Testis (tissue), 2 donors: ENCODE data around the gene ELL2.

Experiments used
- POLR2A ChIP-seq: fragments of 450-650 bp; IDR thresholded peaks from one replicate; pipeline ENCODE4 v1.6.1; 2017; ENCODE audit warnings: antibody characterized with exemption, mild to moderate bottlenecking, moderate library complexity
- TF ChIP-seq, protein P1 (sequence below), 3 experiments: fragments of 450-650 bp in 2 of 3; fragments of 200-600 bp in 1 of 3; sonication (generic) in 1 of 3; IDR thresholded peaks; one replicate each; pipeline ENCODE4 v1.5.1; 2016 to 2019; ENCODE audit warnings: antibody characterized with exemption in 3 of 3, mild to moderate bottlenecking in 2 of 3, moderate library complexity in 1 of 3

DNA sequence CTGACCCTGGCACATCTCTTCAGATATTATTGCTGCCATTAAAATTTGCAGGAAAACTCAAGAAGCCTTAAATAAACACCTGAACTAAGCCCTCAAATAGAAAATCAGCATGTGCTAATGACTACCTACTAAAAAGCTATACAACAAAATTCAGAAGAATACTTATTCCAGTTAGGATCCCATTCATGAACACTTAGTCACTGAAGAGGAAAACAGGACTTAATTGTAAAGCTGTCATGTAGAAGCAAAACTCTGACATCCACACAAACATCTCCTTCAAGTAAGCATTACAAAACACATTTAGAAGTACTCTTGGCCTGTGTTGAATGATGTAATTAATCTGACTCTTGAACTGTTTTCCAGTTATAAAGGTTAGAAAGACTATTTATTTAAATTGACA is 19.9 kb downstream of the ELL2 start:
- TF ChIP-seq, protein P1, sequence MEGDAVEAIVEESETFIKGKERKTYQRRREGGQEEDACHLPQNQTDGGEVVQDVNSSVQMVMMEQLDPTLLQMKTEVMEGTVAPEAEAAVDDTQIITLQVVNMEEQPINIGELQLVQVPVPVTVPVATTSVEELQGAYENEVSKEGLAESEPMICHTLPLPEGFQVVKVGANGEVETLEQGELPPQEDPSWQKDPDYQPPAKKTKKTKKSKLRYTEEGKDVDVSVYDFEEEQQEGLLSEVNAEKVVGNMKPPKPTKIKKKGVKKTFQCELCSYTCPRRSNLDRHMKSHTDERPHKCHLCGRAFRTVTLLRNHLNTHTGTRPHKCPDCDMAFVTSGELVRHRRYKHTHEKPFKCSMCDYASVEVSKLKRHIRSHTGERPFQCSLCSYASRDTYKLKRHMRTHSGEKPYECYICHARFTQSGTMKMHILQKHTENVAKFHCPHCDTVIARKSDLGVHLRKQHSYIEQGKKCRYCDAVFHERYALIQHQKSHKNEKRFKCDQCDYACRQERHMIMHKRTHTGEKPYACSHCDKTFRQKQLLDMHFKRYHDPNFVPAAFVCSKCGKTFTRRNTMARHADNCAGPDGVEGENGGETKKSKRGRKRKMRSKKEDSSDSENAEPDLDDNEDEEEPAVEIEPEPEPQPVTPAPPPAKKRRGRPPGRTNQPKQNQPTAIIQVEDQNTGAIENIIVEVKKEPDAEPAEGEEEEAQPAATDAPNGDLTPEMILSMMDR (IDR thresholded peaks at IDR 0.05) = no peak
- no peak for TF ChIP-seq POLR2A
